ENCODE data around the gene UBAC2. TPM values are rescaled to one million over a fixed set of nuclear protein-coding genes. Genes with fewer than 3 reads are reported as not detected.
A peak's percentile ranks its signal among the peaks of the same experiment; 100 is the strongest.
"Not testable (repeated sequence)": the region's sequence is repeated elsewhere in the genome, so short reads cannot be mapped to it uniquely, and the experiment has no call there.

The UBAC2 gene
- total RNA-seq, 1 donor, result 51.3 TPM

GRCh38 chr13:99230991-99231390 is 30.3 kb downstream of the UBAC2 start:
- Histone ChIP-seq H3K9me3 (ENCODE audit: low read depth, low read length) (no peaks in the 10 kb centered on the region), H3K4me1 (ENCODE audit: insufficient read depth, low read length) (peaks cover 69% of the 10 kb centered on the region), H3K4me3 (ENCODE audit: low read length) (no peak overlapping the region), H3K27me3 (ENCODE audit: insufficient read depth, low read length) (no peaks in the 10 kb centered on the region)

- Histone ChIP-seq H3K9me3 (ENCODE audit: low read depth, low read length) (no peaks in the 10 kb centered on the region), H3K4me3 (ENCODE audit: low read length) (no peak overlapping the region), H3K27me3 (ENCODE audit: insufficient read depth, low read length) (no peaks in the 10 kb centered on the region), H3K4me1 (ENCODE audit: insufficient read depth, low read length) (peaks cover 62% of the 10 kb centered on the region)
Measured at GRCh38 chr13:99231721-99232120, 31.1 kb downstream of the UBAC2 start.

- H3K4me3 ChIP-seq (ENCODE audit: low read length), result peak overlapping the region; percentile 32
- no peaks in the 10 kb centered on the region for H3K9me3 ChIP-seq (ENCODE audit: low read depth, low read length)
- no peaks in the 10 kb centered on the region for H3K27me3 ChIP-seq (ENCODE audit: insufficient read depth, low read length)
- H3K4me1 ChIP-seq (ENCODE audit: insufficient read depth, low read length), result peaks cover 41% of the 10 kb centered on the region
Measured at GRCh38 chr13:99237981-99238662, 37.5 kb downstream of the UBAC2 start.

DNA sequence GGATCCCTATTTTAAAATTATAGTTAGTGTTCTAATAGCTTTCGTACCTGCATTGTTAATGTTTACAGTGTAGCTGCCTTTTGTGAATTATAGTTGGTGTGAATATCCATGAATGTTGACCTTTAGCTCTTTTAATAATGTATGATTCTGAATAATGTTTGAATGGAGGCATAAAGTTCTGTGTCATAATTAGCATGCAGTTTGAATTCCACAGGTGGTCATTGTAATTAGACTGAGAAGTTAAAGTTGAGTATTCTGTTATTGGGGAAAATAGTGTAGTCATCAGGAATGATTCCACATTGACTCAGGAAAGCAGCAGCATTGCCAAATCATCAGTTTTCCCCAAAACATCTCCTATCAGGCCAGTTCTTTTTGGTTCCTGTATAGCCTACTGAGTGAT is 45.4 kb downstream of the UBAC2 start:
- H3K4me1 ChIP-seq (ENCODE audit: insufficient read depth, low read length), result no peaks in the 10 kb centered on the region

DNA sequence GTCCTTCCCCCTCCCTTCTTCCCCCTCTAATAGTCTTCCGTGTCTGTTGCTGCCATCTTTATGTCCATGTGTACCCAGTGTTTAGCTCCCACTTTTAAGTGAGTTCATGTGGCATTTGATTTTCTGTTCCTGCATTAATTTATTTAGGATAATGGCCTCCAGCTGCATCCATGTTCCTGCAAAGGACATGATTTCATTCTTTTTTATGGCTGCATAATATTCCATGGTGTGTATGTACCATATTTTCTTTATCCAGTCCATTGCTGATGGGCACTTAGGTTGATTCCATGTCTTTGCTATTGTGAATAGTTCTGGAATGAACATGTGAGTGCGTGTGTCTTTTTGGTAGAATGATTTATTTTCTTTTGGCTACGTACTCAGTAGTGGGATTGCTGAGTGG is 48.5 kb downstream of the UBAC2 start:
- not testable (repeated sequence) for H3K27me3 ChIP-seq (ENCODE audit: insufficient read depth, low read length); H3K4me3 ChIP-seq (ENCODE audit: low read length); H3K4me1 ChIP-seq (ENCODE audit: insufficient read depth, low read length); H3K9me3 ChIP-seq (ENCODE audit: low read depth, low read length)

More for the DNA sequence above, 45.4 kb downstream of the UBAC2 start:
- no peak overlapping the region for H3K4me3 ChIP-seq (ENCODE audit: low read length)
- H3K9me3 ChIP-seq (ENCODE audit: low read depth, low read length), result no peaks in the 10 kb centered on the region
- H3K27me3 ChIP-seq (ENCODE audit: insufficient read depth, low read length), result no peaks in the 10 kb centered on the region

GRCh38 chr13:99249606-99250005 is 49.0 kb downstream of the UBAC2 start:
- not testable (repeated sequence) for H3K9me3 ChIP-seq (ENCODE audit: low read depth, low read length); H3K4me1 ChIP-seq (ENCODE audit: insufficient read depth, low read length); H3K27me3 ChIP-seq (ENCODE audit: insufficient read depth, low read length); H3K4me3 ChIP-seq (ENCODE audit: low read length)

DNA sequence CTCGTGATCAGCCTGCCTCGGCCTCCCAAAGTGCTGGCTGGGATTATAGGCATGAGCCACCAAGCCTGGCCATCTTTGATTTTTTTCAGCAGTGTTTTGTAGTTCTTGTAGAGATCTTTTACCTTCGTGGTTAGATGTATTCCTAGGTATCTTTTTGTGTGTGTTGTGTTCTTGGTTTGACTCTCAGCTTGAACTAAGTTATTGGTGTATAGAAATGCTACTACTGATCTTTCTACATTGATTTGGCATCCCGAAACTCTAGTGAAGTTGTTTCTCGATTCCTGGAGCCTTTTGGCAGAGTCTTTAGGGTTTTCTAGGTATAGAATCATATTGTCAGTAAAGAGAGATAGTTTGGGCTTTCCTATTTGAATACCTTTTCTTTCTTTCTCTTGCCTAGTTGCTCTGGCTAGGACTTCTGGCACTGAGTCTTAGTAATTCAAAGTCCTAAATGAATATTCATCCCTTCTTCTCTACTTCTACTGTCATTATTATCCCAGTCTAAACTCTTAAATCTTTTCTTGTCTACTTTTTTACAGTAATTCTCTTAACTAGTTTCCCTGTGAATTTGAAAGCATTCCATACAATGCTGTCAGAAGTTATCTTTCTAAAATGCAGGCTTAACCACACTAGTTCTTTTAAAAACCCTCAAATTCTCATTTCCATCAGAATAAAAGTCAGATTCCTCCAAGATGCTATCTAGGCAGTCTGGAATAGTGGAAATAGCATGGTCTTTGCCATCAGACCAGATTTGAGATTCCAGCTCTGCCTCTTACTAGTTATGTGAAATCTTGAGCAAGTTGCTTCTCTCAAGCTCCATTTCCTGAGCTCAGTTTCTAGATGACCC is 50.5 kb downstream of the UBAC2 start:
- Histone ChIP-seq H3K4me3 (ENCODE audit: low read length) (no peak overlapping the region), H3K9me3 (ENCODE audit: low read depth, low read length) (no peaks in the 10 kb centered on the region), H3K4me1 (ENCODE audit: insufficient read depth, low read length) (peaks cover 23% of the 10 kb centered on the region), H3K27me3 (ENCODE audit: insufficient read depth, low read length) (no peaks in the 10 kb centered on the region)

GRCh38 chr13:99251921-99252320 is 51.3 kb downstream of the UBAC2 start:
- Histone ChIP-seq H3K4me1 (ENCODE audit: insufficient read depth, low read length) (peaks cover 30% of the 10 kb centered on the region), H3K4me3 (ENCODE audit: low read length) (no peak overlapping the region), H3K27me3 (ENCODE audit: insufficient read depth, low read length) (no peaks in the 10 kb centered on the region), H3K9me3 (ENCODE audit: low read depth, low read length) (no peaks in the 10 kb centered on the region)

GRCh38 chr13:99254830-99255229 is 54.2 kb downstream of the UBAC2 start:
- no peak overlapping the region for H3K4me3 ChIP-seq (ENCODE audit: low read length)
- no peaks in the 10 kb centered on the region for H3K27me3 ChIP-seq (ENCODE audit: insufficient read depth, low read length)
- peaks cover 48% of the 10 kb centered on the region for H3K4me1 ChIP-seq (ENCODE audit: insufficient read depth, low read length)
- H3K9me3 ChIP-seq (ENCODE audit: low read depth, low read length), result no peaks in the 10 kb centered on the region

GRCh38 chr13:99255271-99255670 is 54.6 kb downstream of the UBAC2 start:
- Histone ChIP-seq H3K27me3 (ENCODE audit: insufficient read depth, low read length) (no peaks in the 10 kb centered on the region), H3K9me3 (ENCODE audit: low read depth, low read length) (no peaks in the 10 kb centered on the region), H3K4me1 (ENCODE audit: insufficient read depth, low read length) (peaks cover 52% of the 10 kb centered on the region), H3K4me3 (ENCODE audit: low read length) (no peak overlapping the region)

DNA sequence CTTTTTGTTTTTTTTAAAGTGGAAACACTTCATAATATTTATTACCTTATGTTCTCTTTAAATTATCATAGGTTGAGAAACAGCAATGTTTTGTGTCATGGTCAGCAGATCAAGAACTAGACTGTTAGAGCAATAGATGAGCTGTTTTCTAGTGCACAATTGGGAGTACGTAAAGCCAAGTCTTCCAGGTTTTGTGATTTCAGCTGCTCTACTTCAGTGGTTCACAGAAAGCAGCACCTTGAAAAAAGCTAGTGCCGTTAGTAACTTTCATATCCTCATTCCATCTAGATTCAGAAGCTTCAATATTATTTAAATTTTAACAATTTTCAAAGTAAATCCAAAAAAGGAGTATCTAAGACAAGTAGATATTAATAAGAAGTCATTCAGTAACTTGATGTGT is 55.6 kb downstream of the UBAC2 start:
- H3K4me3 ChIP-seq (ENCODE audit: low read length), result peak overlapping the region; percentile 63
- peaks cover 61% of the 10 kb centered on the region for H3K4me1 ChIP-seq (ENCODE audit: insufficient read depth, low read length)
- H3K27me3 ChIP-seq (ENCODE audit: insufficient read depth, low read length), result no peaks in the 10 kb centered on the region
- H3K9me3 ChIP-seq (ENCODE audit: low read depth, low read length), result no peaks in the 10 kb centered on the region

GRCh38 chr13:99256709-99257108 is 56.1 kb downstream of the UBAC2 start:
- H3K4me1 ChIP-seq (ENCODE audit: insufficient read depth, low read length), result peaks cover 61% of the 10 kb centered on the region
- H3K27me3 ChIP-seq (ENCODE audit: insufficient read depth, low read length), result no peaks in the 10 kb centered on the region
- no peaks in the 10 kb centered on the region for H3K9me3 ChIP-seq (ENCODE audit: low read depth, low read length)
- H3K4me3 ChIP-seq (ENCODE audit: low read length), result peak overlapping the region; percentile 63

DNA sequence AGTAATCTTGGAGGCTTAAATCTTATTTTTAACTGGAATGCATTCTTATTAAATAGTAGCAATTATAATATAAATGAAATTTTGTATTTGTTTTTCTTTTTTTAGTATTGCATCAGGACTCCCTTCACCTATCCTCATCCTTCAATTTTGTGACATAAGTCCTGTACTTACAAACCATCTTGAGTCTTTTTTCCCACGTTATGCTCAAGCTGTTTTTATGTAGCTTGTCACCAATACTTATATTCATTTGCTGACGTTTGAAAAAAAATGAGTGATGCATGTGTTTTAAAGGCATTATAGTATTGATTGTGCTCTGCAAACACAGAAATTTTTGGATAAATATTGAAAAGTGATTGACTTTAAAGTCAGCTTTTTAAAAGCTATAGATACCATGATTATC is 56.6 kb downstream of the UBAC2 start:
- no peaks in the 10 kb centered on the region for H3K9me3 ChIP-seq (ENCODE audit: low read depth, low read length)
- H3K4me3 ChIP-seq (ENCODE audit: low read length), result peak overlapping the region; percentile 63
- H3K4me1 ChIP-seq (ENCODE audit: insufficient read depth, low read length), result peaks cover 58% of the 10 kb centered on the region
- no peaks in the 10 kb centered on the region for H3K27me3 ChIP-seq (ENCODE audit: insufficient read depth, low read length)

GRCh38 chr13:99258210-99258860 is 57.7 kb downstream of the UBAC2 start, which contains the start of gene GPR18:
Gene GPR18, minus strand, starts transcription at chr13:99258379. Its CDS starts 2,507 bp downstream, at chr13:99255872.
- no peaks in the 10 kb centered on the region for H3K27me3 ChIP-seq (ENCODE audit: insufficient read depth, low read length)
- peak within 1 kb of the TSS; percentile 63 for H3K4me3 ChIP-seq (ENCODE audit: low read length)
- H3K4me1 ChIP-seq (ENCODE audit: insufficient read depth, low read length), result peaks cover 59% of the 10 kb centered on the region
- no peaks in the 10 kb centered on the region for H3K9me3 ChIP-seq (ENCODE audit: low read depth, low read length)

DNA sequence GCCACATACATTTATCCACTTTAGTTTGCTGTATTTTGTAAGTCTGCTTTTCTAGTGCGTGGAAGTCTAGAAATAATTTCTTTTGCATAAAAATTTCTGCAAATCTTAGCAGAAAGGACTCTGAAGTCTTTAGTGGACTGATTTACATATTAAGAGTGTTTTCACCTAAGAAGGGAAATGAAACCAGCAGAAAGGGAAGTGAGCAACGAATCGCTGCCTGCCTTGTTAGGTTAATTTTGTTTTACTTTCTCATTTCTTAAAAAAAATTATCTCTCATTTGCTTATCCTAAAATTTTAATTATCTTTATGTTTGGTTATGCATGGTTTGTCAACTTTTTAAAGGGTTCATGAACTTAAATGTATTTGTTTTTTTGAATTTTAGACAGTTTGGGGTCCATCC is 58.3 kb downstream of the UBAC2 start:
- H3K9me3 ChIP-seq (ENCODE audit: low read depth, low read length), result no peaks in the 10 kb centered on the region
- H3K27me3 ChIP-seq (ENCODE audit: insufficient read depth, low read length), result no peaks in the 10 kb centered on the region
- H3K4me3 ChIP-seq (ENCODE audit: low read length), result no peak overlapping the region
- peaks cover 65% of the 10 kb centered on the region for H3K4me1 ChIP-seq (ENCODE audit: insufficient read depth, low read length)

All from mononuclear cell (primary cell).